B cell (primary cell): ENCODE results near the gene FRZB. TPM values are rescaled to one million over a fixed set of nuclear protein-coding genes. Genes with fewer than 3 reads are reported as not detected.

Experiments
- ATAC-seq: fragments of 200-7000 bp; cut with Tn5 transposase; one replicate; pipeline ENCODE4 v1.10.0; 2021; ENCODE audit warnings: low read depth, mild to moderate bottlenecking, moderate number of reproducible peaks, moderate library complexity
- CTCF ChIA-PET: fragments of 350-600 bp; sonication (Branson Sonifier 250); formaldehyde crosslinking; loops from one replicate; lab custom pipeline; 2021; ENCODE audit warnings: antibody characterized with exemption, inconsistent platforms; lab: Charles Lee
- POLR2A ChIA-PET: fragments of 350-600 bp; sonication (Branson Sonifier 250); formaldehyde crosslinking; loops from one replicate; lab custom pipeline; 2021; ENCODE audit warnings: antibody characterized with exemption; lab: Charles Lee
- DNase-seq: peaks from one replicate; pipeline ENCODE4 v3.0.0; 2013
- H2AFZ ChIP-seq: 2 replicates; pipeline ENCODE4 v1.6.1; 2012; ENCODE audit warnings: mild to moderate bottlenecking, low read depth, low read length; ENCODE audit not compliant: insufficient read depth, poor library complexity, severe bottlenecking
- H3K27ac ChIP-seq, 2 donors: 1 replicate in 1 of 2; 2 replicates in 1 of 2; pipeline ENCODE4 v1.5.1; 2012 to 2013; ENCODE audit warnings: low read length in 2 of 2, mild to moderate bottlenecking in 2 of 2, moderate library complexity in 1 of 2
- H3K27me3 ChIP-seq, 4 experiments: fragments of 200-600 bp in 1 of 4; sonication (generic) in 1 of 4; replicated peaks in 1 of 4; 1 replicate in 2 of 4; 2 replicates in 2 of 4; pipeline versions ENCODE4 v1.6.1 to v1.7.0; 2013 to 2016; ENCODE audit warnings: low read length in 3 of 4, mild to moderate bottlenecking in 2 of 4, mixed read lengths in 1 of 4, moderate library complexity in 1 of 4; ENCODE audit not compliant: insufficient read depth in 4 of 4, control insufficient read depth in 3 of 4; ENCODE audit errors: control extremely low read depth in 1 of 4
- H3K36me3 ChIP-seq, 2 experiments: replicated peaks in 1 of 2; 1 replicate in 1 of 2; 2 replicates in 1 of 2; pipeline versions ENCODE4 v1.6.1 to v1.7.1; 2013; ENCODE audit warnings: low read length in 1 of 2; ENCODE audit not compliant: insufficient read depth in 2 of 2, control insufficient read depth in 1 of 2; ENCODE audit errors: control extremely low read depth in 1 of 2, extremely low read depth in 1 of 2
- H3K4me1 ChIP-seq, 2 donors: fragments of 200-600 bp in 1 of 2; sonication (generic) in 1 of 2; 1 replicate in 1 of 2; 2 replicates in 1 of 2; pipeline versions ENCODE4 v1.5.1 to v1.6.1; 2013 to 2017; ENCODE audit warnings: low read length in 2 of 2; ENCODE audit not compliant: control insufficient read depth in 2 of 2, insufficient read depth in 2 of 2
- H3K4me2 ChIP-seq: replicated peaks from 2 replicates; pipeline ENCODE3; 2012; ENCODE audit warnings: mild to moderate bottlenecking, low read depth, low read length; ENCODE audit not compliant: poor library complexity, severe bottlenecking
- H3K4me3 ChIP-seq, 5 experiments: fragments of 200-600 bp in 1 of 5; sonication (generic) in 1 of 5; 1 replicate in 3 of 5; 2 replicates in 2 of 5; pipeline versions ENCODE4 v1.5.1 to v1.7.0; 2011 to 2016; ENCODE audit warnings: low read length in 4 of 5, mild to moderate bottlenecking in 4 of 5, low read depth in 2 of 5, control low read depth in 1 of 5, moderate library complexity in 1 of 5; ENCODE audit not compliant: insufficient read depth in 1 of 5; ENCODE audit errors: control extremely low read depth in 1 of 5, extremely low read depth in 1 of 5
- H3K79me2 ChIP-seq: fragments of 200-600 bp; sonication (generic); one replicate; pipeline ENCODE4 v1.6.0; 2016; ENCODE audit warnings: low read length; ENCODE audit not compliant: control insufficient read depth, insufficient read depth
- H3K9ac ChIP-seq: fragments of 200-600 bp; sonication (generic); 2 replicates; pipeline ENCODE4 v1.6.1; 2017; ENCODE audit warnings: mild to moderate bottlenecking, low read length, moderate library complexity
- H3K9me3 ChIP-seq, 3 donors: one replicate each; pipeline versions ENCODE4 v1.6.1 to v1.7.1; 2013; ENCODE audit warnings: low read length in 2 of 3; ENCODE audit not compliant: control insufficient read depth in 2 of 3, insufficient read depth in 1 of 3; ENCODE audit errors: control extremely low read depth in 1 of 3
- H4K20me1 ChIP-seq: 2 replicates; pipeline ENCODE4 v1.6.0; 2012; ENCODE audit warnings: mild to moderate bottlenecking, low read length; ENCODE audit not compliant: insufficient read depth, control insufficient read depth, poor library complexity, severe bottlenecking
- H3K27ac Mint-ChIP-seq: one replicate; pipeline ENCODE4 v1.8.0; 2021; ENCODE audit warnings: mixed read lengths
- H3K27me3 Mint-ChIP-seq: one replicate; pipeline ENCODE4 v1.8.0; 2021; ENCODE audit warnings: mixed read lengths
- H3K4me1 Mint-ChIP-seq: one replicate; pipeline ENCODE4 v1.8.0; 2021; ENCODE audit warnings: mixed read lengths
- H3K4me3 Mint-ChIP-seq: one replicate; pipeline ENCODE4 v1.8.0; 2021; ENCODE audit warnings: mixed read lengths
- H3K9me3 Mint-ChIP-seq: one replicate; pipeline ENCODE4 v1.8.0; 2022; ENCODE audit warnings: mixed read lengths; ENCODE audit not compliant: insufficient read depth
- CTCF ChIP-seq: fragments of 200-600 bp; IDR thresholded peaks from one replicate; pipeline ENCODE4 v1.8.0; 2022; ENCODE audit warnings: antibody characterized with exemption, mild to moderate bottlenecking
- EZH2 ChIP-seq: IDR thresholded peaks from 2 replicates; pipeline ENCODE4 v1.6.1; 2012; ENCODE audit warnings: borderline replicate concordance, low read depth, mild to moderate bottlenecking, moderate library complexity, low read length; ENCODE audit not compliant: insufficient read depth, poor library complexity, severe bottlenecking
- WGBS: methylation state at CpG from one replicate; pipeline ENCODE4 v1.1.5; 2013; ENCODE audit warnings: missing lambda C conversion rate; ENCODE audit not compliant: insufficient coverage; 5-methylcytosine and 5-hydroxymethylcytosine counted together
- intact Hi-C: fragments of 100-400 bp; cut with micrococcal nuclease; formaldehyde crosslinking; loops from one replicate; pipeline ENCODE4 v1.10.0; 2022
- polyA plus RNA-seq: library from polyadenylated mRNA; depleted of rRNA; stranded (reverse); fragments of >200 nt; gene quantifications from 2 replicates; pipeline ENCODE4 v1.2.3, GENCODE V29; 2012
- total RNA-seq, 2 donors: library from RNA; stranded (reverse); fragments of 120-200 nt in 1 of 2; gene quantifications; 1 replicate in 1 of 2; 2 replicates in 1 of 2; pipeline versions ENCODE4 v1.2.3 to v1.2.4, GENCODE V29; 2013 to 2022

Gene FRZB
- total and polyA plus RNA-seq, 2 donors (not counting 1 experiment from before 2014, with no cell fraction given): 0.27 TPM; not detected in 1

DNA sequence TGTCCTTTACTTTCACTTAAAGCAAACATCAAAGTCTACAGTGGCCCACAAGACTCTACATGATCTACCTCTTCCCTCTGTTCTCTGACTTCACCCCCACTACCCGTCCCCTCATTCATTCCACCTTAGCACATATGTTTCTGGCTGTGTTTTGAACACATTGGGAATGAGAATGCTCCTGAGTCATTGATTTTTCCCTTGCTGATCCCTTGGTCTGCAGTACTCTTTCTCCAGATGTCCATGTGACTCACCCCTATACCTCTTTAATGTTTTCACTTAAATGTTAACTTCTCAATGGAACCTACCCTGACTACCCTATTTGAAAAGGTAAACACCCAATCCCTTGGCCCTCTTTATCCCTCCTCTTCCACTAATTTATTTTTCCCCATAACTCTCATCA lies 30.7 kb upstream of the FRZB start:
- no peaks in the 10 kb centered on the region for H3K27me3 ChIP-seq
- H3K4me3 Mint-ChIP-seq: no peak overlapping the region
- intact Hi-C loops: no loop called here
- POLR2A ChIA-PET: no interaction called here
- no peak for ATAC-seq
- no peak overlapping the region for H3K9ac ChIP-seq
- no peak overlapping the region for H3K4me2 ChIP-seq
- 100% methylated on average over 1 of the region's 1 CpG for WGBS
- no peaks in the 10 kb centered on the region for H3K9me3 Mint-ChIP-seq
- H3K27me3 Mint-ChIP-seq: no peaks in the 10 kb centered on the region
- DNase-seq: no peak
- no peak overlapping the region for H3K27ac Mint-ChIP-seq
- no peak for TF ChIP-seq CTCF
- no peak for TF ChIP-seq EZH2
- H3K4me1 ChIP-seq: no peaks in the 10 kb centered on the region
- H3K4me3 ChIP-seq: no peak overlapping the region
- H3K9me3 ChIP-seq: peaks cover 0 to 6% (median 0%) of the 10 kb centered on the region in 3 donors
- no peaks in the 10 kb centered on the region for H3K79me2 ChIP-seq
- no peaks in the 10 kb centered on the region for H3K36me3 ChIP-seq
- H2AFZ ChIP-seq: no peak overlapping the region
- H3K4me1 Mint-ChIP-seq: no peaks in the 10 kb centered on the region
- H4K20me1 ChIP-seq: no peaks in the 10 kb centered on the region
- no peak overlapping the region for H3K27ac ChIP-seq
- CTCF ChIA-PET: no interaction called here

GRCh38 chr2:182895798-182896197 lies 29.4 kb upstream of the FRZB start:
- ATAC-seq: no peak
- POLR2A ChIA-PET: no interaction called here
- no peaks in the 10 kb centered on the region for H3K79me2 ChIP-seq
- Mint-ChIP-seq H3K9me3 (no peaks in the 10 kb centered on the region), H3K4me3 (no peak overlapping the region), H3K27ac (no peak overlapping the region), H3K4me1 (no peaks in the 10 kb centered on the region), H3K27me3 (no peaks in the 10 kb centered on the region)
- H3K4me1 ChIP-seq: no peaks in the 10 kb centered on the region
- H3K9ac ChIP-seq: no peak overlapping the region
- H3K27me3 ChIP-seq: no peaks in the 10 kb centered on the region
- DNase-seq: no peak
- no peaks in the 10 kb centered on the region for H4K20me1 ChIP-seq
- no CpG with 5 or more reads among the region's 6 CpGs for WGBS
- peaks cover 0 to 6% (median 0%) of the 10 kb centered on the region in 3 donors for H3K9me3 ChIP-seq
- no peak overlapping the region for H3K4me2 ChIP-seq
- TF ChIP-seq EZH2: no peak
- no peak for TF ChIP-seq CTCF
- CTCF ChIA-PET: no interaction called here
- no peaks in the 10 kb centered on the region for H3K36me3 ChIP-seq
- no peak overlapping the region for H2AFZ ChIP-seq
- H3K4me3 ChIP-seq: no peak overlapping the region
- intact Hi-C loops: no loop called here
- H3K27ac ChIP-seq: no peak overlapping the region
